WI38 (cell line): Measurements from ENCODE around the gene OR4D2.
"Not testable (repeated sequence)": the region's sequence is repeated elsewhere in the genome, so short reads cannot be mapped to it uniquely, and the experiment has no call there.

Source experiments
- H3K4me3 ChIP-seq: 2 replicates; pipeline ENCODE4 v1.5.1; 2011; ENCODE audit warnings: low read depth, mild to moderate bottlenecking, control low read depth, low read length
- CTCF ChIP-seq: IDR thresholded peaks from 2 replicates; pipeline ENCODE4 v1.5.1; 2012; ENCODE audit warnings: low read depth, mild to moderate bottlenecking, control low read depth, low read length

Gene OR4D2

GRCh38 chr17:58141505-58141904, 25.3 kb upstream of the OR4D2 start:
- no peak overlapping the region for H3K4me3 ChIP-seq

DNA sequence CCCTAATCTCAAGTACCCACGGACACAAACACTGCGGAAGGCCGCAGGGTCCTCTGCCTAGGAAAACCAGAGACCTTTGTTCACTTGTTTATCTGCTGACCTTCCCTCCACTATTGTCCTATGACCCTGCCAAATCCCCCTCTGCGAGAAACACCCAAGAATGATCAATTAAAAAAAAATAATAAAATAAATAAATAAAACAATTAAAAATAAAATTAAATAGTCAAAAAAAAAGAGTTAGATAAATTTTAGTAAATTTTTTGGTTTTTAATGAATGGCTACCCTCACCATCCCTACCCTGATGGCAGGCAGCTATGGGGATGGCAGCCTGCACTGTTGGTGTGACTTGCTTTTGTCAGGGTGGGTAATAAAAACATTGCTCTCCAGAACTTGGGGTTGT, 23.4 kb upstream of the OR4D2 start:
- not testable (repeated sequence) for H3K4me3 ChIP-seq

More at GRCh38 chr17:58141505-58141904, 25.3 kb upstream of the OR4D2 start:
- TF ChIP-seq CTCF = no peak

GRCh38 chr17:58144801-58145200, 22.0 kb upstream of the OR4D2 start:
- no peak overlapping the region for H3K4me3 ChIP-seq
- no peak for TF ChIP-seq CTCF

- H3K4me3 ChIP-seq = no peak within 1 kb of the TSS
- TF ChIP-seq CTCF = no peak
Measured at GRCh38 chr17:58147930-58148434, 18.8 kb upstream of the OR4D2 start, which contains the start of gene OR4D1. OR4D1 (plus strand) TSS chr17:58148384; CDS start chr17:58155154, 6,770 bp downstream.

- no peak overlapping the region for H3K4me3 ChIP-seq
- no peak for TF ChIP-seq CTCF
Measured at GRCh38 chr17:58148609-58149008, 18.2 kb upstream of the OR4D2 start.

- no peak for TF ChIP-seq CTCF
Measured at GRCh38 chr17:58150394-58150793, 16.4 kb upstream of the OR4D2 start.

GRCh38 chr17:58153046-58153445, 13.7 kb upstream of the OR4D2 start:
- H3K4me3 ChIP-seq = no peak overlapping the region
- TF ChIP-seq CTCF = no peak

More at GRCh38 chr17:58150394-58150793, 16.4 kb upstream of the OR4D2 start:
- H3K4me3 ChIP-seq = no peak overlapping the region

DNA sequence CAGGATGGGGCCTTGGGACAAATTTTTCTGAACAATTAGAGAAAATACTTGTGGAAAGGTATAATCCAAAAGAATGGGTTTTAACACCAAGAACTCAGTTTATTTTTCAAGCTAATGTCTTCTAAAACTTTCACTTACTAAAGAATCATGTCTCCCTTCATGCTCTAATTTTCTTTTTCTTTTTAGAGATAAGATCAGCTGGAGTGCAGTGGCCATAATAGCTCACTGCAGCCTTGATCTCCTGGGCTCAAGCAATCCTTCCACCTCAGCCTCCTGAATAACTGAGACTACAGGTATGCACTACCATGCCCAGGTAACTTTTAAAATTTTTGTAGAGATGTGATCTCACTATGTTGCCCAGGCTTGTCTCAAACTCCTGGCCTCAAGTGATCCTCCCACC, 13.1 kb upstream of the OR4D2 start:
- no peak overlapping the region for H3K4me3 ChIP-seq
- no peak for TF ChIP-seq CTCF
